Spinal cord (tissue), 10 donors: Measurements from ENCODE around the gene CNNM2. TPM values are rescaled to one million over a fixed set of nuclear protein-coding genes. Genes with fewer than 3 reads are reported as not detected.
"Not testable (repeated sequence)": the region's sequence is repeated elsewhere in the genome, so short reads cannot be mapped to it uniquely, and the experiment has no call there.

ENCODE experiments used
- DNase-seq, 6 donors: peaks; one replicate each; pipeline versions ENCODE4 v3.0.0 to v3.0.0-alpha.2; 2013 to 2015; ENCODE audit warnings: low spot score in 6 of 6, low read depth in 4 of 6
- H3K27ac ChIP-seq: one replicate; pipeline ENCODE4 v1.5.1; 2013; ENCODE audit warnings: low read depth, low read length, control low read depth
- H3K27me3 ChIP-seq: one replicate; pipeline ENCODE4 v1.6.1; 2013; ENCODE audit warnings: low read length; ENCODE audit not compliant: control insufficient read depth, insufficient read depth
- H3K36me3 ChIP-seq: one replicate; pipeline ENCODE4 v1.6.1; 2013; ENCODE audit warnings: low read length; ENCODE audit not compliant: control insufficient read depth, insufficient read depth
- H3K4me1 ChIP-seq: one replicate; pipeline ENCODE4 v1.6.1; 2013; ENCODE audit warnings: low read length; ENCODE audit not compliant: control insufficient read depth, insufficient read depth
- H3K4me3 ChIP-seq: one replicate; pipeline ENCODE4 v1.5.1; 2013; ENCODE audit warnings: low read depth, low read length, control low read depth
- H3K9me3 ChIP-seq: one replicate; pipeline ENCODE4 v1.6.1; 2013; ENCODE audit warnings: low read length; ENCODE audit not compliant: control insufficient read depth, insufficient read depth
- WGBS: methylation state at CpG from one replicate; pipeline ENCODE4 v1.1.5; 2013; ENCODE audit warnings: missing lambda C conversion rate; ENCODE audit not compliant: insufficient coverage; 5-methylcytosine and 5-hydroxymethylcytosine counted together
- polyA plus RNA-seq, 2 donors: library from polyadenylated mRNA; unstranded; fragments of 120-200 nt; gene quantifications; one replicate each; pipeline ENCODE4 v1.2.1, GENCODE V29; 2013; ENCODE audit not compliant: insufficient read length in 2 of 2
- total RNA-seq, 2 donors: library from RNA; depleted of rRNA in 1 of 2; stranded (reverse); fragments of 120-200 nt in 1 of 2; fragments of >200 nt in 1 of 2; gene quantifications; one replicate each; pipeline versions ENCODE4 v1.2.3 to v1.2.4, GENCODE V29; 2013 to 2014
- donor health status: healthy.

CNNM2 gene
- total and polyA plus RNA-seq, 4 donors: 9.5 to 13.8 (median 12.8) TPM

GRCh38 chr10:102962267-102962666 is 44.2 kb downstream of the CNNM2 start:
- no peak overlapping the region for H3K27ac ChIP-seq
- H3K4me1 ChIP-seq: no peaks in the 10 kb centered on the region
- H3K27me3 ChIP-seq: no peaks in the 10 kb centered on the region
- H3K9me3 ChIP-seq: no peaks in the 10 kb centered on the region
- no peak for DNase-seq
- WGBS: no CpG with 5 or more reads among the region's 1 CpG
- H3K4me3 ChIP-seq: no peak overlapping the region
- peaks cover 2% of the 10 kb centered on the region for H3K36me3 ChIP-seq

- no peaks in the 10 kb centered on the region for H3K4me1 ChIP-seq
- H3K36me3 ChIP-seq: peaks cover 2% of the 10 kb centered on the region
- WGBS: 54% methylated on average over 2 of the region's 6 CpGs
Observed at GRCh38 chr10:102962951-102963755, 45.1 kb downstream of the CNNM2 start.

GRCh38 chr10:102963756-102964025 is 45.6 kb downstream of the CNNM2 start:
- Histone ChIP-seq H3K4me3 (no peak overlapping the region), H3K4me1 (no peaks in the 10 kb centered on the region), H3K9me3 (no peaks in the 10 kb centered on the region), H3K27me3 (no peaks in the 10 kb centered on the region), H3K27ac (no peak overlapping the region), H3K36me3 (peaks cover 2% of the 10 kb centered on the region)
- no peak for DNase-seq
- WGBS: no CpG with 5 or more reads among the region's 2 CpGs

More at GRCh38 chr10:102962951-102963755, 45.1 kb downstream of the CNNM2 start:
- no peak overlapping the region for H3K4me3 ChIP-seq
- H3K27me3 ChIP-seq: no peaks in the 10 kb centered on the region
- no peak overlapping the region for H3K27ac ChIP-seq
- H3K9me3 ChIP-seq: no peaks in the 10 kb centered on the region
- DNase-seq: peak in 2 of 6 donors; percentile 34 to 44

- not testable (repeated sequence) for DNase-seq, H3K36me3 ChIP-seq, H3K4me3 ChIP-seq, H3K27me3 ChIP-seq, H3K4me1 ChIP-seq, H3K9me3 ChIP-seq, H3K27ac ChIP-seq
- no CpG with 5 or more reads among the region's 2 CpGs for WGBS
Observed at GRCh38 chr10:102964064-102964463, 46.0 kb downstream of the CNNM2 start.

- H3K9me3 ChIP-seq: no peaks in the 10 kb centered on the region
- H3K4me1 ChIP-seq: no peaks in the 10 kb centered on the region
- no peak overlapping the region for H3K4me3 ChIP-seq
- DNase-seq: no peak
- peaks cover 2% of the 10 kb centered on the region for H3K36me3 ChIP-seq
- no peaks in the 10 kb centered on the region for H3K27me3 ChIP-seq
- WGBS: 93% methylated on average over 7 of the region's 8 CpGs
- no peak overlapping the region for H3K27ac ChIP-seq
Observed at GRCh38 chr10:102964713-102965112, 46.6 kb downstream of the CNNM2 start.

- Histone ChIP-seq H3K27me3 (no peaks in the 10 kb centered on the region), H3K9me3 (no peaks in the 10 kb centered on the region), H3K36me3 (peaks cover 2% of the 10 kb centered on the region), H3K27ac (no peak overlapping the region), H3K4me1 (no peaks in the 10 kb centered on the region), H3K4me3 (no peak overlapping the region)
- WGBS: no CpG with 5 or more reads among the region's 7 CpGs
- DNase-seq: peak in 1 of 6 donors; percentile 44
Observed at GRCh38 chr10:102965311-102965851, 47.3 kb downstream of the CNNM2 start.

- Histone ChIP-seq H3K27me3 (no peaks in the 10 kb centered on the region), H3K4me1 (no peaks in the 10 kb centered on the region), H3K4me3 (no peak overlapping the region), H3K9me3 (no peaks in the 10 kb centered on the region), H3K27ac (no peak overlapping the region), H3K36me3 (peaks cover 2% of the 10 kb centered on the region)
- DNase-seq: no peak
Observed at GRCh38 chr10:102967123-102967522, 49.0 kb downstream of the CNNM2 start.

GRCh38 chr10:102970562-102971340 is 52.7 kb downstream of the CNNM2 start:
- no CpG with 5 or more reads among the region's 1 CpG for WGBS
- no peak overlapping the region for H3K4me3 ChIP-seq
- H3K36me3 ChIP-seq: no peaks in the 10 kb centered on the region
- no peak overlapping the region for H3K27ac ChIP-seq
- H3K4me1 ChIP-seq: no peaks in the 10 kb centered on the region
- H3K27me3 ChIP-seq: no peaks in the 10 kb centered on the region
- H3K9me3 ChIP-seq: no peaks in the 10 kb centered on the region
- DNase-seq: no peak

GRCh38 chr10:102975483-102976379 is 57.6 kb downstream of the CNNM2 start:
- DNase-seq: no peak
- Histone ChIP-seq H3K27ac (no peak overlapping the region), H3K4me1 (no peaks in the 10 kb centered on the region), H3K27me3 (no peaks in the 10 kb centered on the region), H3K4me3 (no peak overlapping the region), H3K9me3 (no peaks in the 10 kb centered on the region), H3K36me3 (no peaks in the 10 kb centered on the region)
- WGBS: no CpG with 5 or more reads among the region's 2 CpGs
